NCI-H460 (cell line): ENCODE measurements around the gene OR4D10. TPM values are rescaled to one million over a fixed set of nuclear protein-coding genes. Genes with fewer than 3 reads are reported as not detected.

Experiments used
- DNase-seq: peaks from one replicate; pipeline ENCODE4 v3.0.0-alpha.2; 2016; ENCODE audit warnings: low read depth; ENCODE audit errors: extremely low read depth
- total RNA-seq: library from RNA; depleted of rRNA; stranded (reverse); fragments of >200 nt; shearing (Covaris generic); gene quantifications from 2 replicates; pipeline ENCODE4 v1.2.3, GENCODE V29; 2014; rRNA removed

OR4D10 gene
- total RNA-seq, 1 experiment from 2014 or later = not detected

- no peak for DNase-seq
These were observed 47.6 kb downstream of the OR4D10 start for GRCh38 chr11:59520741-59521140.

- no peak for DNase-seq
These were observed 50.4 kb downstream of the OR4D10 start for GRCh38 chr11:59523541-59523940.

- no peak for DNase-seq
These were observed 55.6 kb downstream of the OR4D10 start for GRCh38 chr11:59528711-59529110.

Other genes with a start within 250 kb of the OR4D10 start
- gene OR5AN1, start 114.4 kb upstream of the OR4D10 start, total RNA-seq = not detected in 2 replicates
- not detected in 2 replicates for gene OR5A2, start 46.9 kb upstream of the OR4D10 start, total RNA-seq
- not detected in 2 replicates for gene OR5A1, start 36.8 kb upstream of the OR4D10 start, total RNA-seq
- not detected in 2 replicates for gene OR4D6, start 16.4 kb upstream of the OR4D10 start, total RNA-seq
- gene OR4D11, start 30.3 kb downstream of the OR4D10 start, total RNA-seq = not detected in 2 replicates
- gene OR4D9, start 38.2 kb downstream of the OR4D10 start, total RNA-seq = not detected in 2 replicates
- 21.4 and 21.7 TPM in 2 replicates for gene OSBP, start 142.5 kb downstream of the OR4D10 start, total RNA-seq
- gene PATL1, start 195.7 kb downstream of the OR4D10 start, total RNA-seq = 22.4 and 23.4 TPM in 2 replicates
- not detected in 2 replicates for gene OR10V1, start 240.5 kb downstream of the OR4D10 start, total RNA-seq